Measurements from ENCODE around the gene TIGIT. TPM values are rescaled to one million over a fixed set of nuclear protein-coding genes. Genes with fewer than 3 reads are reported as not detected.

Gene TIGIT
- total RNA-seq, 1 donor from 2014 or later: not detected

- Mint-ChIP-seq H3K36me3 (ENCODE audit: low read depth) (no peaks in the 10 kb centered on the region), H3K9me3 (ENCODE audit: low read depth) (no peaks in the 10 kb centered on the region), H3K4me3 (ENCODE audit: unreplicated experiment) (no peak overlapping the region), H3K27ac (ENCODE audit: unreplicated experiment) (no peak overlapping the region), H3K4me1 (ENCODE audit: low read depth) (no peaks in the 10 kb centered on the region), H3K27me3 (ENCODE audit: low read depth) (peaks cover 25% of the 10 kb centered on the region)
- TF ChIP-seq CTCF (IDR thresholded peaks at IDR 0.05): no peak
- DNase-seq (ENCODE audit: low spot score): no peak
Observed at GRCh38 chr3:114299941-114300624, 6.3 kb downstream of the TIGIT start.

GRCh38 chr3:114307222-114307830 lies 13.5 kb downstream of the TIGIT start:
- Mint-ChIP-seq H3K9me3 (ENCODE audit: low read depth) (no peaks in the 10 kb centered on the region), H3K27ac (ENCODE audit: unreplicated experiment) (no peak overlapping the region), H3K4me3 (ENCODE audit: unreplicated experiment) (no peak overlapping the region), H3K36me3 (ENCODE audit: low read depth) (no peaks in the 10 kb centered on the region), H3K27me3 (ENCODE audit: low read depth) (peaks cover 20% of the 10 kb centered on the region), H3K4me1 (ENCODE audit: low read depth) (no peaks in the 10 kb centered on the region)
- DNase-seq (ENCODE audit: low spot score): no peak
- TF ChIP-seq CTCF (IDR thresholded peaks at IDR 0.05): no peak

- DNase-seq (ENCODE audit: low spot score): no peak
- no peaks in the 10 kb centered on the region for H3K4me1 Mint-ChIP-seq (ENCODE audit: low read depth)
- H3K4me3 Mint-ChIP-seq (ENCODE audit: unreplicated experiment): no peak overlapping the region
- H3K36me3 Mint-ChIP-seq (ENCODE audit: low read depth): no peaks in the 10 kb centered on the region
- H3K27ac Mint-ChIP-seq (ENCODE audit: unreplicated experiment): no peak overlapping the region
- no peaks in the 10 kb centered on the region for H3K9me3 Mint-ChIP-seq (ENCODE audit: low read depth)
- H3K27me3 Mint-ChIP-seq (ENCODE audit: low read depth): peaks cover 18% of the 10 kb centered on the region
- TF ChIP-seq CTCF (IDR thresholded peaks at IDR 0.05): no peak
Observed at GRCh38 chr3:114307832-114308231, 14.0 kb downstream of the TIGIT start.

GRCh38 chr3:114308377-114308776 lies 14.5 kb downstream of the TIGIT start:
- DNase-seq (ENCODE audit: low spot score): no peak
- Mint-ChIP-seq H3K36me3 (ENCODE audit: low read depth) (no peaks in the 10 kb centered on the region), H3K4me3 (ENCODE audit: unreplicated experiment) (no peak overlapping the region), H3K9me3 (ENCODE audit: low read depth) (no peaks in the 10 kb centered on the region), H3K27me3 (ENCODE audit: low read depth) (peaks cover 18% of the 10 kb centered on the region), H3K4me1 (ENCODE audit: low read depth) (no peaks in the 10 kb centered on the region), H3K27ac (ENCODE audit: unreplicated experiment) (no peak overlapping the region)
- no peak for TF ChIP-seq CTCF (IDR thresholded peaks at IDR 0.05)

- H3K36me3 Mint-ChIP-seq (ENCODE audit: low read depth): no peaks in the 10 kb centered on the region
- TF ChIP-seq CTCF (IDR thresholded peaks at IDR 0.05): no peak
- no peak overlapping the region for H3K27ac Mint-ChIP-seq (ENCODE audit: unreplicated experiment)
- H3K9me3 Mint-ChIP-seq (ENCODE audit: low read depth): no peaks in the 10 kb centered on the region
- no peak for DNase-seq (ENCODE audit: low spot score)
- no peak overlapping the region for H3K4me3 Mint-ChIP-seq (ENCODE audit: unreplicated experiment)
- H3K27me3 Mint-ChIP-seq (ENCODE audit: low read depth): peaks cover 18% of the 10 kb centered on the region
- no peaks in the 10 kb centered on the region for H3K4me1 Mint-ChIP-seq (ENCODE audit: low read depth)
Observed at GRCh38 chr3:114308830-114309229, 15.0 kb downstream of the TIGIT start.
